HG02970 (cell line): ENCODE results near the gene GRHL3.

ENCODE experiments used
- ATAC-seq: cut with Tn5 transposase; IDR thresholded peaks from one replicate; pipeline ENCODE4 v1.9.1; 2021; ENCODE audit warnings: mild to moderate bottlenecking, moderate library complexity, moderate number of reproducible peaks; ENCODE audit not compliant: unreplicated experiment, low FRiP score

GRHL3 gene

GRCh38 chr1:24292887-24293286 is 26.3 kb upstream of the GRHL3 start:
- no peak for ATAC-seq

- ATAC-seq = no peak
Observed at GRCh38 chr1:24293392-24294227, 25.5 kb upstream of the GRHL3 start.

- no peak for ATAC-seq
Observed at GRCh38 chr1:24294228-24294672, 24.9 kb upstream of the GRHL3 start.

DNA sequence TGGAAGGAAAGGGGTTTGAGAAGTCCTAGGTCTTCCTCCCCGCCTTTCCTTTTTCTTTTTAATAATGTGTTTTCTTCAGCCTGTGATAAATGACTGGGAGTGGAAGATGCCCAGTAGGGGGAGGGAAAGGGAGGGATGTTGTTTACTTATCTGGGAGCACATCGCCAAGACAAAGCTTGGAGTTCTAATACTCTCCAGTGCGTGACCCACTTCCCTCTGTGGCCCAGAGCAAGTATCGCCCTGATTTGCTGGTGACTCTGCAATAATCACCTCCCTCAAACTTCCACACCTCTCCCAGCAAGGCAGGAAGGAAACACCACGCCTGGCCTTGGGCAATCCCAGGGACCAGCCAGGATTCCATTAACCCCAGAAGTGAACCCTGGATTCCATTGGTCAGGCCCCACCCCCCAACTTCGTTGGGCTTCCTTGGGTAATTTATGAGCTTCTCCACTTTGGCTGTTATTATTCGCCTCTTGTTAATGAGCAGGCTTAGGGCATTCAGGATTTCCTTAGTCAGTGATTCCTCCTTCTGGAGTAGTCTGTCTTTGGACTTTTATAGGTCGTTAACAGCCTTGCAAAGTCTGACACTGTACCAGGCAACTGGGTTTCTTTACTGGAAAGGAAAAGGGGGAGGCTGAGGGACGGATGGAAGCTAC is 24.3 kb upstream of the GRHL3 start:
- ATAC-seq = no peak

DNA sequence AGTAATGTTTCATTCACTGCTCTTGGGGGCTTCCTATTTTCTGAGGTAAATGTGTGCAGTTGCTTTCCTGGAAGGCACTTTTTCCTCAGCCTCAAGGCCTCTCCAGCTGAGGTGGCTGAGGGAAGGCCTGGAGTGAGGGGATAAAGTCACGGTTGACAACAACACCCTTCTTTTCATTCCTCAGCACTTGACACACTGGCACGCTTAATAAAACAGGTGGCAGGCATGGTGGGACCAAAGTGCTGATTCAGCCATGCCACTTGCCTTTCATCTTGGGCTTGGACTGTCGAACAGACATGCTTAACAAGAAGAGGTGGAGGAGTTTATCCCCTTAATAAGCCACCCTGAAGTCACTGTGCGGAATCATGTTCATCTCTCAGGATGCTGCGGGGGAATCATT is 23.6 kb upstream of the GRHL3 start:
- no peak for ATAC-seq

GRCh38 chr1:24297187-24297851 is 21.8 kb upstream of the GRHL3 start:
- no peak for ATAC-seq

GRCh38 chr1:24297852-24298232 is 21.3 kb upstream of the GRHL3 start:
- no peak for ATAC-seq

DNA sequence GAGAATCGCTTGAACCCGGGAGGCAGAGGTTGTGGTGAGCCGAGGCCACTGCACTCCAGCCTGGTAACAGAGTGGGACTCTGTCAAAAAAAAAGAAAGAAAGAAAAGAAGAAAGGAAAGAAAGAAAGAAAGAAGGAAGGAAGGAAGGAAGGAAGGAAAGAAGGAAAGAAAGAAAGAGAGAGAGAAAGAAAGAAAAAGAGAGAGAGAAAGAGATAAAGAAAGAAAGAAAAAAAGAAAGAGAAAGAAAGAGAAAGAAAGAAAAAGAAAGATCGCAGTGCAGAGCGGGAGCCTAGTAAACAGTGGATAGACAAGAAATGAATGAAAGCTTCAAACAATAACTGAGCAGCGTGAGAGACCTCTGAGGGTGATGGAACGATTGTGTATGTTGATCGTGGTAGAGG is 20.6 kb upstream of the GRHL3 start:
- no peak for ATAC-seq

GRCh38 chr1:24299901-24300300 is 19.3 kb upstream of the GRHL3 start:
- no peak for ATAC-seq

- no peak for ATAC-seq
Observed at GRCh38 chr1:24300971-24301784, 18.0 kb upstream of the GRHL3 start.

GRCh38 chr1:24301785-24302175 is 17.4 kb upstream of the GRHL3 start:
- ATAC-seq = no peak

DNA sequence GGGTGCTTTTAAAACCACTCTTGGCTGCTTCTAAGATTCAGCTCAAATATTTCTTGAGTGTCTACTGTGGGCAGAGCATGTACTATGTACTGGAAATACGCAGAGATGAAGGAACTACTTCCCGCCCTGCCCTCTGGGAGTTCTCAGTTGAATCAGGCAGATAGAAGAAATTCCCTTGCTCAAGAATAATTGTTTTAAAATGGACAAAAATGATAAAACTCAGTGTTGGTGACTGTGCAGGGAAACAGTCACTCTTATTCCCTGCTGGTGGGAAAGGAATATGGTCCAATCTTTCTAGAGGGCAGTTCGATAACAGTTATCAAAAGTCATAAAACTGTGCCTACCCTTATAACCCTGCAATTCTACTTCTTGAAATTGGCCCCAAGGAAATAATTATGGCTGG is 16.9 kb upstream of the GRHL3 start:
- no peak for ATAC-seq

DNA sequence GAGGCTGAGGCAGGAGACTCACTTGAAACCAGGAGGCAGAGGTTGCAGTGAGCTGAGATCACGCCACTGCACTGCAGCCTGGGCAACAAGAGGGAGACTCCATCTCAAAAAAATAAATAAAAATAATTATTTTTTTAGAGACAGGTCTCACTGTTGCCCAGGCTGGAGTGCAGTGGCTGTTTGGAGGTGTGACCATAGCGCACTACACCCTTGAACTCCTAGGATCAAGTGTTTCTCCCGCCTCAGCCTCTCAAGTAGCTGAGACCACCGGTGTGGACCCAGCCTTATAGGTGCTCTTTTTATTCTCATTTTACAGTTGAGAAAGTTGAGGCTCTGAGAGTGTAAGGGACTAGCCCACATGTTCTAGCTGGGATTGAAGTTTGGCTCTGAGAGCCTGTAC is 15.6 kb upstream of the GRHL3 start:
- ATAC-seq = no peak

DNA sequence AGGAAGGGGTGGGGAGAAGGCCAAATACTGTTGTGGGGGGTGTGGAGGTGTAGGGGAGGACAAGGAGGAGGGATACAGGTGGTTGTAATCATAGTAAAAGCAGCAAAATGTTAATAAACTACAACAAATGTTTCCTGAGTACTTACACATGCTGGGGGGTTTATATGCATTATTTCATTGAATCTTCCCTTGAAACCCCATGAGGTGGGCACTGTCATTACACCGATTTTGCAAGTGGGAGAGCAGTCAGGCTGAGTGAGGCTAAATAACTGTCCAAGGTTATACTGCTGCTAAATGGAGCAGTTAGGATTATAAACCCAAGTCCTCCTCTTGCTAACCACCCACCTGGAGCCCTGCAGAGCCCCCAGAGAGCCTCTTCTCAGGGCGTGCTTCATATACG is 14.4 kb upstream of the GRHL3 start:
- no peak for ATAC-seq

DNA sequence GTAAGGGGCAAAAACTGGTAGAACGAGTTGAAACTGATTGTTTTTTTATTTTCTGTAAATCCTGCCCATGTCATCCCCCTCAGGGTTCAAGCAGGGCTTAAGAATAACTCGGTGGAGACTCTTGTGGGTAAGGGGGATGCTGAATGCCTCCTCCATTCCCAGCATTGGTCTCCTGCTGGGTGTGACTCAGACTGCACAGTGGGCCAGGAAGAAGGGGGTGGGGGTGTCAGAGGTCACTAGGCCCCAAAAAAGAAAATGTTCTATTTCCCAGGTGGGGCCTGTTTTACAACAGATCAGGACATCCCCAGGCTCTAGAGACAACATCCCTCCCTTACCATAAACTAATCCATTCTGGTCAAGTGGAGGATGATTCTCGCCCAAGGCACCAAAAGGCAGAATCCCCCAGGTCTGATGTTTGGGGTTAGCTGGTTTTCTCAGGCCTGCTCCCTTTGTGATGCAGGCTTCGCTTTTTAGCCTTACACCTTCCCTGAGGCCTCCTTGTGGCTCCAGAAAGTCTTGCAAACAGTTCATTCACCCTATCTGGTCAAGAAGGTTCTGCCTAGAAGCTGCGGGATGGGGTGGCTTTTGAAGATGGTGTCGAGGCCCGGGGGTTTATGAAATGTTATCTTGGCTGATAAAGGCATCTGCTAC is 10.7 kb upstream of the GRHL3 start:
- no peak for ATAC-seq

- no peak for ATAC-seq
Observed at GRCh38 chr1:24309762-24310485, 9.2 kb upstream of the GRHL3 start.

GRCh38 chr1:24311234-24311633 is 7.9 kb upstream of the GRHL3 start:
- ATAC-seq = no peak

- no peak for ATAC-seq
Observed at GRCh38 chr1:24311741-24312140, 7.4 kb upstream of the GRHL3 start.

DNA sequence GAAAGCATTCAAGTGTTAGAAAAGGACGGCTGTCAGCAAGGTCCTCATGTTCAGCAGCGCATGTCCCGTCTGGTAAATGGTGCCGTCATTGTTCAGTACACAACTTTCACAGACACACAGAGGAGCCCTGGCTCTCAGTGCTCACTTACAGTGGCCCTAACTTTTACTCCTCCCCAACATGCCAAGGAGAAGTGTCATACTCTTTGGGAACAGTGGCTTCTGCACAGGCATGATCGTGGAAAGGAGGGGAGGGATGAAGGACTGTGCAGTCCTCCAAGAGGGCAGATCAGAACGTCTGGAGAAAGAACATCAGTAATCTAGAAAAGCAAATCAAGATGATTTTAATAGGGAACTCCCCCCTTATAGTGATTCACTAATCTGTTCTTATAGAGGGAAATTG is 3.8 kb upstream of the GRHL3 start:
- no peak for ATAC-seq

DNA sequence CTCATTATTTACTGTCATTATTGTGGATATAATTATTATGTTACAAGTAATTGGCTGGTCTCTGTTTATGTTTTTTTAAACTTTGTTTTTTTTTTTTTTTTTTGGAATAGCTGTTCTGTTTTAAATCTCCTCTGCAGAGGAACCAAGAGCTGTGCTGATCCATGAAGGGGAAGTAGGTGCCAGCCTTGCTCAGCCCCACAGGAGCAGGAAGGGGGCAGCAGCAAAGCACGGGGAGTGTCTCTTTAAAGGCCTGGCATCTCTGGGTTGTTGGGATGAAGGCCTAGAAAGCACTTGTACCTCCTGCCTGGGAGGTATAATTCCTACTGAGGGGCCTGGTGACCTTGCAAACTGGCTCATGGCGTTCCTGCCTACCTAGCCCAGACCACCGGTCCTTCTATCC is 2.5 kb upstream of the GRHL3 start:
- ATAC-seq = no peak
